ENCODE measurements around the gene GSG1.

The GSG1 gene

DNA sequence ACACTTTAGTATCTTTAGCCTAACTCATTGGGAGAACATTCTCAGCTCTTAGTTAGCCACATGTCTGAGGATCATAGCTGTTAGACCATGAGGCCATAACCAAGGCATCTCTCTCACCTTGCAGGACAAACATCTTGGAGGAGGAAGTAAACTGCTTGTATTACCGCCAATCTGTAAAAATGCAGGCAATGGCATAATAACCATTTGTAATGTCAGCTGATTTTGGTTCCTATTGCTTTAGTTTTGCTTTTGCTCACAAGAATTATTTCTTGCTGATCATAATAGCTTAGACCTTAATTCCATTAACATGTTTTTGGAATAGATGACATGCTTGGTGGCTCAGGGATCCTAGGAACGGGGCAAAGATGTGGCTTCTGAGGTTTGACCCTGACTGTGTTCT, 16.4 kb upstream of the GSG1 start:
- DNase-seq (ENCODE audit: low spot score), result no peak

- DNase-seq (ENCODE audit: low spot score), result no peak
These were observed 13.6 kb upstream of the GSG1 start for GRCh38 chr12:13117029-13117428.

GRCh38 chr12:13116259-13116658, 12.8 kb upstream of the GSG1 start:
- DNase-seq (ENCODE audit: low spot score), result no peak

DNA sequence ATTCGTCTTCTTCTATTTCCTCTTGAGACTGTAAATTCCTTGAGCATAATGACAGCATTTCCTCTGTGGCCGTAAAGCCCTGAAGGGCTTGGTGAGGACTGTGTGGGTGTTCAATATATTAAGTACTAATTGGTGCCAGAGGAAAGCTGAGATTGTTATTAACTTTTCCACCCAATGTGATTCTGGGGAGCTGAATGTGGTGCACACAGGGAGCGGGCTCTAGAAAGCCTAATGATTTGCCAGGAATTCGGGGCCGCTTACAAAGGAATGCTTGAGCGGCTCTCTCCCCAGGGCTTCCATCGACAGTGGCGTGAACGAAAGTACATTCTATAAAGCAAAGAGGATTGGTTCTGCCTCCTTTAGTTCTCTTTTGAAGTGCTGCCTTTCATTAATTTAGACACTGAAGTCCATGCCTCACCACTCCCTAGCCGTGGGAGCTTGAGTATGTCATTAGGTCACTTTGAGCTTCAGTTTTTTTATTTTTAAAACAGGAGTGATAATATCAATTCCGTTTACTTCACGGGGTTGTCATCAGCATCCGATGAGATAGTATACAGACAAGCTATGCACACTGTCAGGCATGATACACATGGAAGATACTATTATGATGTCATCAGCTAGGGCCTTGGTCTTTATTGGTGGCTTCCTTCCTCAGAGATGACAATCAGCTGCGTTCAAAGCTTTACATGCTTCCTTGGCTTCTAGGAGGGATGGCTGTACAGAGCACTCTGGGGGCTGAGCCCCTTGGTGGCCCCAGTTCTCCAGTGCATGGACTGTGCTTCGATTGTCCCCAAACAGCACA, 11.0 kb upstream of the GSG1 start:
- no peak for DNase-seq (ENCODE audit: low spot score)

- DNase-seq (ENCODE audit: low spot score), result no peak
These were observed 9.5 kb upstream of the GSG1 start for GRCh38 chr12:13112968-13113367.

DNA sequence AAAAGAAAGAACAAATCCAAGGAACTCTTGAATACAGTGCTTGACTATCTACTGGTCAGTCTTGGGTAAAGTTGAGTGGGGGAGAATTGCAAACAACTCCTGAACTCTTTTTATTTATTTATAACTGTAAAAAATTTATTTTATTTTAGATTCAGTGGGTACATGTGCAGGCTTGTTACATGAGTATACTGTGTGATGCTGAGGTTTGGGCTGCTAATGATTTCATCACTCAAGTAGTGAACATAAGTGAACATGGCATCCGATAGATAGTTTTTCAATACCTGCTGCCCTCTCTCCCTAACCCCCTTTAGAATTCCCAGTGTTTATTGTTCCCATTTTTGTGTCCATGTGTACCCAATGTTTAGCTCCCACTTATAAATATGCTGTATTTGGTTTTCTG, 3.2 kb upstream of the GSG1 start:
- no peak for DNase-seq (ENCODE audit: low spot score)

DNA sequence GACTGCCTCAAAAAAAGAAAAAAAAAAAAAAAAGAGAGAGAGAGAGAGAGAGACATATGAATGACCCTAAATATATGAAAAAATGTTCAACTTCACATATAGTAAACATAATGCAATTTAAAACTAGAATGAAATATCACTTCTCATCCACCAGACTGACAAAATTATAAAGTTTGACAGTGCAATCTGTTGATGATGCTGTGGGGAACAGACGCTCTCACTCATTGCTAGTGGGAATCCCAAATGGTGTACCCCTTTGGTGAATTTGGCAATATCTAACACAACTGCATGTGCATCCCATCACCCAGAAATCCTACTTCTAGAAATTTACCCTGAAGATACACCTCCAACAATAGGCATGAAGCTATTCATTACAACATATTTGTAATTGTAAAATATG, 2.3 kb upstream of the GSG1 start:
- DNase-seq (ENCODE audit: low spot score), result no peak

DNA sequence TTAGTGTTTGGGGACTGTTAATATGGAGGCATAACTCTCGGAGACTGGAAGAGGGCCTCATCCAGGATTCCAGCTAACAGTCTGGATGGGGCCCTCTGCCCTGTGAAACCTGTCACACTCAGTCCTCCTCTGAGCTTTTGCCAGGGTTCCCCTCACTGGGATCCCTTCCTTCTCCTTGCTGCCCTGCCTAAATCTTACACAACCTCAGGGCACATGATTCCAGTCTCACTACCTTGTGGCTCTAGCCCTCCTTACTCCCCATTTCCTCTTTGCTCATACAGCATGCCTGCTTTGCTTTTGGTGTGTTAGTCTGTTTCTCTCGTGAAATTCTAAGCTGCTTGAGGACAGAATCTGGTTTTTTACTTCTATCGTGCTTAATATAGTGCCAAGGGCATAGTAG, 942 bp upstream of the GSG1 start:
- no peak for DNase-seq (ENCODE audit: low spot score)

- DNase-seq (ENCODE audit: low spot score), result peak; percentile 90
These were observed 839 bp downstream of the GSG1 start for GRCh38 chr12:13102461-13103195.

DNA sequence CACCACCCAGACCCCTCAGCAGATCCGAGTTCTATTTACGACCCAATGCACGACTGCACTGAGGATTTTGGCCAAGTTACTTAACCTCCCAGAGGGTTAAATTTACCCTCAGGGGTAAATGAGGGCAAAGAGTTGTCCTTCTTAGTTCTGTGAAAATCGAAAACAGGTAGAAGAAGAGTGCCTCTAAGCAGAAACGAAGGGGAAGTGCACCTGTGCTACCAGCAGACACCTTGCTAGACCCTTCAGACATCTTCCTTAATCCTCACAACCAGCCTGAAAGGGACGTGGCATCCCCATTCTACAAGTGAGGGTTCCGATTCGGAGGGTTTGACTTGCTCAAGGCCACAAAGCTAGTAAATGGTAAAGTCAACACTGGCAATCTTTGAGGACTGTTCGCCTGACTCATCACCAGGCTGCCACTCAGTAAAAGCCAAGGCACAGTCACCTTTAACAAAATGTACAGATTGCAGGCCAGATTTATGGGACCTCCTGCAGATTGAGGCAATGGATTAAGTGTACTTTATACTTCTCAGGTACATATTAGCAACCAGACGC, 1.6 kb downstream of the GSG1 start:
- peak; percentile 33 for DNase-seq (ENCODE audit: low spot score)

DNA sequence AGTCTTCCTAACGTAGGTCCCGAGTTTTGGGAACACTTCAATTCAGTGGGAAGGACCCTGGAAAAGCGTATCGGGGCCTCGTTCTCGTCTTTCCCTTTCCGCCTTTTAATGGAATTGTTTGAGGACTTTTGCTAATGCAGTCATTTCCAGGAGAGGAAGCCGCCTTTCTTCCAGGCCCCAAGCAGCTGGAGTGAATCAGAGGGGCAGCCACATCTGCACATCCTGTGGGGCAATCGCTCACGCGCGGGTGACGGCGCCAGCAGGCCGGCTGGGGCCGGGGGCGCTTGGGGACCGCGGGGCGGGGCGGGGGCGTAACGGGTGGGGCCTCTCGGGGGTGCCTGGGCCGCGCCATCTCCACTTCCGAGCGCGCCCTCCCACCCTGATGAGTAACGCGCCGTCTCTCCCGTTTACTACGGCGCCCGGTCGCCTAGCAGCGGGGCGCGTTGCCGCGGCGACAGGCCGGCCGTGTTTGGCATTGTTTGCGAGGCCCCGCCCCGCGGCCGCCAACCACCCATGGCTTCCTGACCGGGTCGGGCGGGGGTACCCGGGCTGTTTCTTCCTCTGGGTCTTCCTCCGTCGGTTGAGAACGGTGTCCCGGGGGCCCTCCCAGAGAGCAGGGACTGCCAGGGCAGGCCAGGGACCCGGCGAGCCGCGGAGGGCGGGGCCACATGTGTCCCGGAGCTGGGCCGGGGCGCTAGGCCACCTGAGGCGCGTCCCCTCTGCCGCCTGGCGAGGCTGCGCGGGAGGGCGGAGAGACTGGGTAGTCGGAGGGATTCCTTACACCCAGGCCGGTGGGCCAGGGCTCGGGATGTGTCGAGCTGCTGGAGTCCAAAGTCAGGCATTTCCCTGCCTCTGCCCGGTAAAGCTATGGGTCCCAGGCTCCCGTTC, 2.3 kb downstream of the GSG1 start:
- DNase-seq (ENCODE audit: low spot score), result peak; percentile 78

DNA sequence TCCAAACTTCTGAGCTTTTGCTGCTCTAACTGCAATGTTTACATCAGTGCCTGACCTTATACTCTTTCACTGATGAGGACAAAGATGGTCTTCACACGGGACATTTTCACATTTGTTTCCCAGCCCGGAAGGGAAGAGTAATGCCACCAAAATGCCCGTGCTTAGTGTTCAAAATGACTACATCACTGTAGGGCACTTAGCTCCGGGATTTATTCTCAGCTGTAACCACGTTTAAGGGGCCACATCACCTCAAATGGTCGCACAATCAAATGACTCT, 2.9 kb downstream of the GSG1 start:
- no peak for DNase-seq (ENCODE audit: low spot score)

DNA sequence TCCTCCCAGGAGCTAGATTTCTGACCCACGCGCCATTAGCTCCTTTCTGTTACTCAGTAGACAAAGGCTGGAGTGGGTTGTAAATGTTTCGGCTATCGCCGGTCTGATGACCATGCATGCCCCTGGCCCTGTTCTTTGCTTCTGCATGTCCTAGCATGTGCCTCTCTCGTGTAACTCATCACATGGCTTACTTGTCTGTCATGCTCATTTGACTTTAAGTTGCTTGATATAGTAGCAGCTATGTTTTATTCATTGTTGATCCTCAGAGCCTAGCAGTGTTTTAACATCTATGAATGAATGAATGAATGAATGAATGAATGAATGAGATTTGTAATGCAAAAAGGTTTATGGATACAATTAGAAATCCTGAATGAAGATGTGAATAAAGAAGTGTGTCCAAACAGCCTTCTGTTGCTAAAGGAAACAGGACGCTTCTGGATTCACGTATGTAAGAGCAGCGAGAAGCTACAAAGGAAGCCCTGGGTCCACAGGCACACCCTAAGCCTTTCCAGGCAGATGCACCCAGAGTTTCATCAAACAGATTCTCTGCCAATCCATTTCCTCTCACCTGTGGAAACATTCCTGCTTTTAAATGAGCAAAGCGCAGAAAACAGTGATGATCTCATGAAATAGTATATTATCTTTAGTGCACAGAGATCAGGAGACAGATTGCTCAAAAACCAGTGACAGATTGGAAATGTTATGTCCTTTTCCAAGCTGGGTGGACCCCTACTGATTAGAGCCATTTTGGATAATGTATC, 3.4 kb downstream of the GSG1 start:
- no peak for DNase-seq (ENCODE audit: low spot score)

DNA sequence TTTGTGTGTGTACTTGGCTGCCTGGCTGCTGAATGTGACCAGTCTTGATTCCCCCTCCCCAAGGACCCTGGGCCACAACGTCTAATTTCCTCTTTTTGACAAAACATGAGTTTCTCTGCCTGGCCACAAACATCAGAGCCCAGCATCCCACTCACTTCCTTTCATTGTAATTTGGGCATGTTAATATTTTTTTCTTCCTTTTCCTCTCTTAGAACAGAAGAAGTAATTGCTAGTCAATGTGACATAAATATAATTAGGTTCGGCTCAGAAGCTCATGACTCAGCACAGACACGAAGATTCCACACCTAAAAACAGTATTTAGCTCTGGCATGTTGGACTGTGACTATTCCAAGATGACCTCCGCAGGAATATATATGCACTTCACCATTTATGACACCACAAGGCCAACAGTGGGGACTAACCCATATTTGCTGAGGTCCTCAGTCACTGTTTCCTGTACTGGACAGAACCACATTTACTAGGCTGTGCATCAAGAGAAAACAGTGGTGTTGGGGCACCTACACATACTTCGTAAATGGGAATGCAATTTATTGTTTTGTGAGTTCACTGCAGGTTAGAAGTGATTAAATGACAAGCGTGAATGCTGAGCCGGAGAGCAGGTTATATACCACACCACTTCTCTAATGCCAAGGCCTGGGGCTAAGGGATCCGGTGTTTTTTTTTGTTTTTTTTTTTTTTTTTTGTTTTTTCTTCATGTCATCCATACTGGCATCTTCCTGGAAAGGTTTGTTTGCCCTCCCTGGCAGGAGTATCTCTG, 4.2 kb downstream of the GSG1 start:
- no peak for DNase-seq (ENCODE audit: low spot score)

DNA sequence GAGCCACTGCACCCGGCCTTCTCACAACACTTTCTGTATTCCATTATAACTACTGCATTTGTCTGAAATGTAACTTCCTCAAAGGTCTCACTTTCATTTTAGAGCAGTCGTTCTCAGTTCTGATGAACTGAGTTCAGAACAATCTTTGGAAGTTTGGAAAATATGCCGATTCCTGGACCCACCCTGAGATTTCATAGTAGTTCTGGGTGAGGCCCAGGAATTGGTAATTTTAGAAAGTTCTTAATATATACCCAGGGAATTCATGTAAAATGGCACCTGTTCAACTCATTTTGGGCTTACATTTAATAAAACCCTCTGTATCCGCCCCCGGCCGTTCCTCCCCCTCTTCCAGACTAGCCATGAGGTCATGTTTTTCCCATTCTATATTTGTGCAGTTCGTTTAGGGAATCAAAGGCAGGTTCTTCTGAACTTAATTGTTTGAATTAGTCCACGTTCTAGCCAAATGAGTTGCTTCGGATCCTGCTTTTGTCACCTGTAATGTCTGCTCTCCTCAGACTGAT, 5.9 kb downstream of the GSG1 start:
- DNase-seq (ENCODE audit: low spot score), result no peak

DNA sequence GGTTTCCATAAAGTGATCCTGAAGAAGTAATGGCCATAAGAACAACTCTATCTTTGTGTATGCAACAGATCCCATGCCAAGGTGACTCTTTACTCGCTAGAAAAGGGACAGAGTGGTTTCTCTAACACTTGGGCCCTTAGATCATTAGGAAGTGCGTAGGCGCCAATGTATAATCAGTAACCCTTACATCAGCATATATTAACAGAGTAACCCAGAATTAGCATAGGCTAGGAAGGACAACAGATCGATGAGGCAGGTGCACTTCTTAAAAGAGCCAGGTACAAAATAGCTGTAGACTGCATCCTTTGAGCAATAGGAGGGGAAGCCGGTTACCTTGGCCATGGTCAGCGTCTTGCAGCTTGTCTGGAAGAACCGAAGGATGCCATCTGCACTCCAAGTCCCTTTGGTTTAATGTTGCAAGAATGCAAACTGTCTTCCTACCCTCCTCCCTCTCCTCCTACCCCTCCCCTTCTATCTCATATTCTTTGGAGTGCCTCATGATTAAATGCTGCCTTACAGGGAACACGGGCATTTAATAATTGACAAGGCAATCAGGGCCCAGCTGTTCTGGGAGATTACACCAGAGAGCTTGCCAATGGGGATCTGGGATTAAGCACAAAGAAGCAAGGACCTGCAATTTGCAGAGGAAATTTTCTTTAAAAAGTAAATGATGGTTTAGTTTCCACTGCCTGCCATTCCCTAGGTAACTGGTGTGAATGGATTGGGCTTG, 8.0 kb downstream of the GSG1 start:
- no peak for DNase-seq (ENCODE audit: low spot score)

DNA sequence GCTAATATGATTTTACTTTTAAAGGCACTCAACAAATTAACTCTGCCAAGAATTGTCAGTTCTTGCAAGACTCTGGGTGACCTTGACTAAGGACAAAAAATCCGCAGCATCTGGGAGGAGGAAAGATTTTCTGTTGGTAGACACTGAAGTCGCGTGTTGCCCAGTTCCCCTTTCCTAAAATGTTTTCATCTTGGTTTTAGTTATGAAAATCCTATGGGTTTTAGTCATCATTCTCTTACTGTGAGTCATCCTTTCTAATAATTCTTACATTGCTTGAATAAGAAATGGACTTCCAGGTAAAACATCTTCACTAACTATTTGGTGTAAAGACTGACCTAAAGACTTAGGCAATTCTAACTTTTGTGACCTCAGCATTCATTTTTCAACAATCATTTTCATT, 9.1 kb downstream of the GSG1 start:
- DNase-seq (ENCODE audit: low spot score), result no peak

DNA sequence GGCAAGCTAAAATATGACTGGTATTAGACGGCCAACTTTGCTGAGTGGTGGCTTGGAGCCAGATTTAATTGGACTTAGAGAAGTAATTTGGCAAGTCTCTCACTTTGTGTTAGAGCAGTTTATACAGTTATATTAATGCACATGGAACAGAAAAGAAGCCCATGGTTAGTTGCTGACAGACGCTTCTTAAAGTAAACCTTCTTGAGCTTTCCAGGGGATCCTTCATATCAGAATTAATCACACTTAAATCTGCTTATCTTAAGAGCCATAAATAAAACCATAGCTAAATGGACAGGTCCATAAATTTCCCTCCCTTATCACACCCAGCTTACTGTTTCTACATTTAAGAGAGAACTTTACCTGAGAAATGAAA, 9.6 kb downstream of the GSG1 start:
- no peak for DNase-seq (ENCODE audit: low spot score)

- DNase-seq (ENCODE audit: low spot score), result no peak
These were observed 10.1 kb downstream of the GSG1 start for GRCh38 chr12:13093191-13093847.

DNA sequence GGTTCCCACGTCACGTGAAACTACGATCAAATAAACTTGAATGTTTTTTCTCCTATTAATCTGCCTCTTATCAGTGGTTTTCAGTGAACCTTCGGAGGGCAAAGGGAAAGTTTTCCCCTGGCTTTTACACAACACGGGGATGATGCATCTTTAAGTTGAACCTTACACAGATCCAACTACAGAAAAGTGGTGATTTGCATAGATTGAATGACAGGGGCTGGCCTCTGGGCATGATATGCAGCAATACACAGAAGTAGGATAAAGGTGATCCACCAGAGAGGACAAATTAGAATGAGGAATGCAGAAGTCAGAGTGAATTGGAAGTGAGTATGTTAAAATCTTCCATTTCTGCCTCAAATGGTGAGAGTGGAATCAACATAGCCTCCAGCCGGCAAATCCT, 11.6 kb downstream of the GSG1 start:
- DNase-seq (ENCODE audit: low spot score), result no peak
